ENCODE results near the gene EML3.

DNA sequence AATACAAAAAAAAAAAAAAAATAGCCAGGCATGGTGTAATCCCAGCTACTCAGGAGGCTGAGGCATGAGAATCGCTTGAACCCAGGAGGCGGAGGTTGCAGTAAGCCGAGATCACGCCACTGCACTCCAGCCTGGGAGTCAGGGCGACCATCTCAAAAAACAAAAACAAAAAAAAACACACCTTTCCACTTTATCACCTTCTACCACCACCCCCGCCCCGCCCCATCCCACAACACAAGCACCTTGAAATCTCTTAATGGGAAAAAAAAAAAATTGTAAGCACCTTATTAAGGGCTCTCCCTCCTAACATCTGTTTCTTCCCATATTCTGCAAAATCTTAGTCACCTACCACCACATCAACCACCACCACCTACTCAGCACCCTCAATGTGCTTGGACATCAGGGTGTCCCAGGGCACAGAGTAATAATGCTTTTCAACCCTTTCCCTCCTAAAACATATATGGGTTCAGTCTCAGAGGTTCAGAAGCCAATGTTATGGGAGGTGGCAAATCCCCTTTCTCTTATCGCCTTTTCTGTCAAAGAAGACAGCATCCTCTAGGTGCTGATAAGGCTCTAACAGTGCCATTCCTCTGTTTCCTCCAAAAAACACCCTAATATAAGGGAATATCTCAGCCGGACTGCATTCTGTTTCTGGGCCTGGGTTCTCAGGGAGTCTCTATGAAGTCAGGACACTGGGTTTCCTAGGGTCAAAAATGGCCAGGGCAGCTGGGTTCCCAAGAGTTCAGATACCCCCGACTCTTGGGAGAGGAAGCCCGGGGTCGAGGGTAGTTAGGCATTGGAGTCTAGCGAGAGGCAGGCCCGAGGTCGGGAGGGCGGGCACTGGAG lies 39.8 kb upstream of the EML3 start:
- TF ChIP-seq, protein P1, sequence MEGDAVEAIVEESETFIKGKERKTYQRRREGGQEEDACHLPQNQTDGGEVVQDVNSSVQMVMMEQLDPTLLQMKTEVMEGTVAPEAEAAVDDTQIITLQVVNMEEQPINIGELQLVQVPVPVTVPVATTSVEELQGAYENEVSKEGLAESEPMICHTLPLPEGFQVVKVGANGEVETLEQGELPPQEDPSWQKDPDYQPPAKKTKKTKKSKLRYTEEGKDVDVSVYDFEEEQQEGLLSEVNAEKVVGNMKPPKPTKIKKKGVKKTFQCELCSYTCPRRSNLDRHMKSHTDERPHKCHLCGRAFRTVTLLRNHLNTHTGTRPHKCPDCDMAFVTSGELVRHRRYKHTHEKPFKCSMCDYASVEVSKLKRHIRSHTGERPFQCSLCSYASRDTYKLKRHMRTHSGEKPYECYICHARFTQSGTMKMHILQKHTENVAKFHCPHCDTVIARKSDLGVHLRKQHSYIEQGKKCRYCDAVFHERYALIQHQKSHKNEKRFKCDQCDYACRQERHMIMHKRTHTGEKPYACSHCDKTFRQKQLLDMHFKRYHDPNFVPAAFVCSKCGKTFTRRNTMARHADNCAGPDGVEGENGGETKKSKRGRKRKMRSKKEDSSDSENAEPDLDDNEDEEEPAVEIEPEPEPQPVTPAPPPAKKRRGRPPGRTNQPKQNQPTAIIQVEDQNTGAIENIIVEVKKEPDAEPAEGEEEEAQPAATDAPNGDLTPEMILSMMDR (IDR thresholded peaks at IDR 0.05) = no peak
- TF ChIP-seq POLR2A (IDR thresholded peaks at IDR 0.05) = no peak
